ENCODE data around the gene SNTA1. TPM values are rescaled to one million over a fixed set of nuclear protein-coding genes. Genes with fewer than 3 reads are reported as not detected.

The SNTA1 gene
- total and polyA plus RNA-seq, 9 of the 15 experiments (the other 6 are each of a cell fraction or from before 2014, with no cell fraction given) = 1.2 to 40.8 (median 20.3) TPM

DNA sequence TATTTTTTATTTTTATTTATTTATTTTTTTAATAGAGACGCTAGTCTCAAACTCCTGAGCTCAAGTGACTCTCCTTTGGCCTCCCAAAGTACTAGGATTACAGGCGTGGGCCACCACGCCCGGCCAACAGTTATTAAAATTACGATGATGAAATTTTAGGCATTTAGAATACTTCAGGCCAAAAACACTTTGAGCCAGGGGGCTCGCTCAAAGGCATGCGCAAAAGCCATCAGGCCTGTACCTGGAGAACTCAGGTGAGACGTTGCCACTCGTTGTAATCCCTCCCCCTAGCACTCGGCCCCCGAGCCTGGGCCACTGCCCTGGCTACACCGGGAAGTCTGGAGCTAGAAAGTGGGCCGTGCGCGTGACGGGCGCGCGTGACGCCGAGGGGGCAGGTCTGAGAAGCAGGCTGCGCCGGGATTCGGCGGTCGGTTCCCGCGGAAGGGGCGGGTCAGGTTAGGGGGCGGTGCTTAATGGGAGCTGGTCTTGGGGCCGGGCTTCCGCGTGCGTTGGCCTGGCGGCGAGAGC is 46.0 kb upstream of the SNTA1 start (continued):
- TF ChIP-seq, protein P1, sequence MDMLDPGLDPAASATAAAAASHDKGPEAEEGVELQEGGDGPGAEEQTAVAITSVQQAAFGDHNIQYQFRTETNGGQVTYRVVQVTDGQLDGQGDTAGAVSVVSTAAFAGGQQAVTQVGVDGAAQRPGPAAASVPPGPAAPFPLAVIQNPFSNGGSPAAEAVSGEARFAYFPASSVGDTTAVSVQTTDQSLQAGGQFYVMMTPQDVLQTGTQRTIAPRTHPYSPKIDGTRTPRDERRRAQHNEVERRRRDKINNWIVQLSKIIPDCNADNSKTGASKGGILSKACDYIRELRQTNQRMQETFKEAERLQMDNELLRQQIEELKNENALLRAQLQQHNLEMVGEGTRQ (CRISPR knock-in tag; IDR thresholded peaks at IDR 0.05) = peak; percentile 80
- no peak for TF ChIP-seq ZNF408 (CRISPR knock-in tag; IDR thresholded peaks at IDR 0.05; ENCODE audit: low read depth)
- TF ChIP-seq BACH1 (tag; IDR thresholded peaks at IDR 0.05) = no peak
- TF ChIP-seq ZBTB1 (CRISPR knock-in tag; IDR thresholded peaks at IDR 0.05; ENCODE audit: borderline replicate concordance, low read depth) = no peak
- TF ChIP-seq, protein P2, sequence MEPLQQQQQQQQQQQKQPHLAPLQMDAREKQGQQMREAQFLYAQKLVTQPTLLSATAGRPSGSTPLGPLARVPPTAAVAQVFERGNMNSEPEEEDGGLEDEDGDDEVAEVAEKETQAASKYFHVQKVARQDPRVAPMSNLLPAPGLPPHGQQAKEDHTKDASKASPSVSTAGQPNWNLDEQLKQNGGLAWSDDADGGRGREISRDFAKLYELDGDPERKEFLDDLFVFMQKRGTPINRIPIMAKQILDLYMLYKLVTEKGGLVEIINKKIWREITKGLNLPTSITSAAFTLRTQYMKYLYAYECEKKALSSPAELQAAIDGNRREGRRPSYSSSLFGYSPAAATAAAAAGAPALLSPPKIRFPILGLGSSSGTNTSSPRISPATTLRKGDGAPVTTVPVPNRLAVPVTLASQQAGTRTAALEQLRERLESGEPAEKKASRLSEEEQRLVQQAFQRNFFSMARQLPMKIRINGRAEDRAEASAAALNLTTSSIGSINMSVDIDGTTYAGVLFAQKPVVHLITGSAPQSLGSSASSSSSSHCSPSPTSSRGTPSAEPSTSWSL (CRISPR knock-in tag; IDR thresholded peaks at IDR 0.05; ENCODE audit: borderline replicate concordance) = no peak
- no peak for TF ChIP-seq SMARCA5 (IDR thresholded peaks at IDR 0.05)
- TF ChIP-seq, protein P3, sequence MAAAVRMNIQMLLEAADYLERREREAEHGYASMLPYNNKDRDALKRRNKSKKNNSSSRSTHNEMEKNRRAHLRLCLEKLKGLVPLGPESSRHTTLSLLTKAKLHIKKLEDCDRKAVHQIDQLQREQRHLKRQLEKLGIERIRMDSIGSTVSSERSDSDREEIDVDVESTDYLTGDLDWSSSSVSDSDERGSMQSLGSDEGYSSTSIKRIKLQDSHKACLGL (CRISPR knock-in tag; IDR thresholded peaks at IDR 0.05; ENCODE audit: borderline replicate concordance, poor library complexity, severe bottlenecking) = no peak
- peak; percentile 75 for TF ChIP-seq CREB1 (IDR thresholded peaks at IDR 0.05)
- TF ChIP-seq CREB1 (CRISPR knock-in tag; IDR thresholded peaks at IDR 0.05) = peak; percentile 80
- TF ChIP-seq MCM5 (IDR thresholded peaks at IDR 0.05; ENCODE audit: low read depth) = no peak
- TF ChIP-seq, protein P4, sequence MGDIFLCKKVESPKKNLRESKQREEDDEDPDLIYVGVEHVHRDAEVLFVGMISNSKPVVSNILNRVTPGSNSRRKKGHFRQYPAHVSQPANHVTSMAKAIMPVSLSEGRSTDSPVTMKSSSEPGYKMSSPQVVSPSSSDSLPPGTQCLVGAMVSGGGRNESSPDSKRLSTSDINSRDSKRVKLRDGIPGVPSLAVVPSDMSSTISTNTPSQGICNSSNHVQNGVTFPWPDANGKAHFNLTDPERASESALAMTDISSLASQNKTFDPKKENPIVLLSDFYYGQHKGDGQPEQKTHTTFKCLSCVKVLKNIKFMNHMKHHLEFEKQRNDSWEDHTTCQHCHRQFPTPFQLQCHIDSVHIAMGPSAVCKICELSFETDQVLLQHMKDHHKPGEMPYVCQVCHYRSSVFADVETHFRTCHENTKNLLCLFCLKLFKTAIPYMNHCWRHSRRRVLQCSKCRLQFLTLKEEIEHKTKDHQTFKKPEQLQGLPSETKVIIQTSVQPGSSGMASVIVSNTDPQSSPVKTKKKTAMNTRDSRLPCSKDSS (IDR thresholded peaks at IDR 0.05; ENCODE audit: low read depth, partially characterized antibody) = no peak
- TF ChIP-seq BCOR (IDR thresholded peaks at IDR 0.05) = no peak; the same call in 1 of the 2 replicates
- no peak for TF ChIP-seq NFATC3 (IDR thresholded peaks at IDR 0.05)
- TF ChIP-seq, protein P5, sequence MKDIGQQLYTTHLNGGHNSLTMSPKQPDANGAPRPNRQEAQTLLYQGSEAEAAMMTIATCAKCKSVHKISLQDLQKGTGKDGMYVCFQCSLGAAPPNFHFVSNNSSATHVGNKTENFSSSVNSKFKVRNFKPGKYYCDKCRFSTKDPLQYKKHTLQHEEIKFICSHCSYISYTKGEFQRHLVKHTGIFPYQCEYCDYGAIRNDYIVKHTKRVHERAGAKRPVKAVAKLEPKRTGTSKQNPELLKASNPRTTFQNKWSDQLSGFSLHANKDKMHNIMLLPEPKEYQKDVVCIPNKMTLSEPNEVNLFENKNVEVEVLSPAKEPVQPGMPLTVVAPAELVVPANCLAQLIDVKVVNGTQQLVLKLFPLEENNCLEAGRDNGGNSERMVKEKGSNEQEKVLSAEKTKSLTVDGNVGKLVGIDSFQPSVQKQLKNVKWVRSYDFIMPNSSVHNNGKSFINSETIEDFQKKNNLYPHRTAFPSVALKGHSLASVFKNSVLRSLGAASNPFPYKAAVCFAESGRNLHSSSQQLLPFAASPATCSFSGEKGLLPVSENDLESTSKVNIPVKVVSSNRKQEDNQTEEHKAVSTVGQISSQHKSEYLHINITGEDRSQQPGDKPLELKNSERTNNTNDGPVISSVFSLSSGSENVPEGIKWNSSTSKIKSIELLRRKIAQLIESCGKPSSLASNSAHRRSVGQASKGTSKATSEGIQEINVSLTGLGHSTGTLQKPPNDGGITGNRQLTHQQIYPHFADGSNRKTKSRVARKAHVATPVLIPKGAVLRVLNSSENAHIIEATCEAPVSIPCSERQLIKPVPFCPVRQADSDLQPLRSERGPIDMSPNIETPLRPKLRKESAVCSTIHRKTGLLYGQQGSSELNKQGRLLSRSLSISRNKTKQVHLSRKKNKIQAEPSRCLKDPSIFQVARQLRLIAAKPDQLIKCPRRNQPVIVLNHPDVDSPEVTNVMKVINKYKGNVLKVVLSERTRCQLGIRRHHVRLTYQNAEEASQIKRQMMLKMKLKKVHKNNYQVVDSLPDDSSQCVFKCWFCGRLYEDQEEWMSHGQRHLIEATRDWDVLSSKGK (CRISPR knock-in tag; IDR thresholded peaks at IDR 0.05) = no peak
- peak in 1 of 2 experiments; percentile 75; a peak in 2 of 4 replicates for TF ChIP-seq HDAC1 (IDR thresholded peaks at IDR 0.05)
- peak; percentile 93 for TF ChIP-seq POLR2G (IDR thresholded peaks at IDR 0.05; ENCODE audit: low read depth, low read length)
- TF ChIP-seq, protein P6, sequence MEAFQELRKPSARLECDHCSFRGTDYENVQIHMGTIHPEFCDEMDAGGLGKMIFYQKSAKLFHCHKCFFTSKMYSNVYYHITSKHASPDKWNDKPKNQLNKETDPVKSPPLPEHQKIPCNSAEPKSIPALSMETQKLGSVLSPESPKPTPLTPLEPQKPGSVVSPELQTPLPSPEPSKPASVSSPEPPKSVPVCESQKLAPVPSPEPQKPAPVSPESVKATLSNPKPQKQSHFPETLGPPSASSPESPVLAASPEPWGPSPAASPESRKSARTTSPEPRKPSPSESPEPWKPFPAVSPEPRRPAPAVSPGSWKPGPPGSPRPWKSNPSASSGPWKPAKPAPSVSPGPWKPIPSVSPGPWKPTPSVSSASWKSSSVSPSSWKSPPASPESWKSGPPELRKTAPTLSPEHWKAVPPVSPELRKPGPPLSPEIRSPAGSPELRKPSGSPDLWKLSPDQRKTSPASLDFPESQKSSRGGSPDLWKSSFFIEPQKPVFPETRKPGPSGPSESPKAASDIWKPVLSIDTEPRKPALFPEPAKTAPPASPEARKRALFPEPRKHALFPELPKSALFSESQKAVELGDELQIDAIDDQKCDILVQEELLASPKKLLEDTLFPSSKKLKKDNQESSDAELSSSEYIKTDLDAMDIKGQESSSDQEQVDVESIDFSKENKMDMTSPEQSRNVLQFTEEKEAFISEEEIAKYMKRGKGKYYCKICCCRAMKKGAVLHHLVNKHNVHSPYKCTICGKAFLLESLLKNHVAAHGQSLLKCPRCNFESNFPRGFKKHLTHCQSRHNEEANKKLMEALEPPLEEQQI (IDR thresholded peaks at IDR 0.05) = no peak
- TF ChIP-seq RFX5 (IDR thresholded peaks at IDR 0.05; ENCODE audit: low read depth, low read length) = no peak
- no peak for TF ChIP-seq SRSF7 (optimal IDR thresholded peaks at IDR 0.05; ENCODE audit: low read depth, low read length)
